Thyroid gland (tissue), 4 donors: Measurements from ENCODE around the gene ZNF789. TPM values are rescaled to one million over a fixed set of nuclear protein-coding genes. Genes with fewer than 3 reads are reported as not detected.
A peak's percentile ranks its signal among the peaks of the same experiment; 100 is the strongest.
"Not testable (repeated sequence)": the region's sequence is repeated elsewhere in the genome, so short reads cannot be mapped to it uniquely, and the experiment has no call there.

Source experiments
- DNase-seq, 2 donors: peaks; one replicate each; pipeline ENCODE4 v3.0.0-alpha.2; 2019
- H3K27ac ChIP-seq, 3 donors: fragments of 200-600 bp; sonication (generic); 1 replicate in 2 of 3; 2 replicates in 1 of 3; pipeline ENCODE4 v1.5.1; 2016 to 2019; ENCODE audit warnings: mild to moderate bottlenecking in 1 of 3, moderate library complexity in 1 of 3
- H3K27me3 ChIP-seq: fragments of 200-600 bp; sonication (generic); one replicate; pipeline ENCODE4 v1.5.1; 2019
- H3K36me3 ChIP-seq, 2 donors: fragments of 200-600 bp; sonication (generic); one replicate each; pipeline ENCODE4 v1.5.1; 2016 to 2019
- H3K4me1 ChIP-seq, 2 donors: fragments of 200-600 bp; sonication (generic); one replicate each; pipeline ENCODE4 v1.5.1; 2017 to 2019
- H3K4me3 ChIP-seq, 3 donors: fragments of 200-600 bp; sonication (generic); replicated peaks in 1 of 3; 1 replicate in 2 of 3; 2 replicates in 1 of 3; pipeline ENCODE4 v1.5.1; 2016; ENCODE audit warnings: mild to moderate bottlenecking in 1 of 3
- H3K9me3 ChIP-seq: fragments of 200-600 bp; sonication (generic); one replicate; pipeline ENCODE4 v1.5.1; 2017
- CTCF ChIP-seq, 6 experiments: fragments of 200-600 bp in 3 of 6; fragments of 450-650 bp in 3 of 6; sonication (generic) in 3 of 6; IDR thresholded peaks; one replicate each; pipeline ENCODE4 v1.5.1; 2016 to 2019; ENCODE audit warnings: antibody characterized with exemption in 6 of 6, mild to moderate bottlenecking in 2 of 6, inconsistent platforms in 1 of 6, moderate library complexity in 1 of 6
- POLR2A ChIP-seq, 2 donors: fragments of 450-650 bp; IDR thresholded peaks; one replicate each; pipeline ENCODE4 v1.6.1; 2017; ENCODE audit warnings: antibody characterized with exemption in 2 of 2, mild to moderate bottlenecking in 2 of 2, moderate library complexity in 1 of 2
- WGBS, 2 donors: methylation state at CpG; one replicate each; pipeline ENCODE4 v1.1.5; 2017; 5-methylcytosine and 5-hydroxymethylcytosine counted together
- intact Hi-C: fragments of 100-400 bp; cut with DNase I; formaldehyde crosslinking; loops from one replicate; pipeline ENCODE4 v1.15.1; 2023
- total RNA-seq, 4 donors: library from RNA; depleted of rRNA; stranded (reverse); fragments of >200 nt; gene quantifications; one replicate each; pipeline ENCODE4 v1.2.3, GENCODE V29; 2016

Gene ZNF789
- total RNA-seq, 4 donors from 2014 or later = 9.8 to 14.5 (median 11.4) TPM

- peaks cover 13 to 19% of the 10 kb centered on the region in 2 donors for H3K36me3 ChIP-seq
- intact Hi-C loops = no loop called here
- peak overlapping the region; percentile 44 to 92 (median 84) for H3K4me3 ChIP-seq
- 52% methylated on average over 16 of the region's 16 CpGs for WGBS, 2 donors
- H3K4me1 ChIP-seq = peaks cover 20 to 26% of the 10 kb centered on the region in 2 donors
- H3K9me3 ChIP-seq = no peaks in the 10 kb centered on the region
- DNase-seq = no peak
- H3K27me3 ChIP-seq = no peaks in the 10 kb centered on the region
- peak overlapping the region in 2 of 3 donors; percentile 89 for H3K27ac ChIP-seq
- TF ChIP-seq CTCF (IDR thresholded peaks at IDR 0.05) (no peak), POLR2A (IDR thresholded peaks at IDR 0.05) (no peak)
Observed at GRCh38 chr7:99500637-99501009, 27.9 kb downstream of the ZNF789 start.

- DNase-seq, H3K4me3 ChIP-seq, intact Hi-C loops, H3K27me3 ChIP-seq, H3K9me3 ChIP-seq, H3K27ac ChIP-seq: not testable (repeated sequence)
- Histone ChIP-seq H3K4me1 (peaks cover 25 to 33% of the 10 kb centered on the region in 2 donors), H3K36me3 (peaks cover 11 to 16% of the 10 kb centered on the region in 2 donors)
- 93 to 95% methylated on average over 12 of the region's 12 CpGs for WGBS, 2 donors
Observed at GRCh38 chr7:99501236-99501635, 28.5 kb downstream of the ZNF789 start.

GRCh38 chr7:99504281-99504602 is 31.6 kb downstream of the ZNF789 start:
- H3K27me3 ChIP-seq = no peaks in the 10 kb centered on the region
- H3K9me3 ChIP-seq = no peaks in the 10 kb centered on the region
- H3K4me1 ChIP-seq = peaks cover 22 to 23% of the 10 kb centered on the region in 2 donors
- DNase-seq = no peak
- TF ChIP-seq POLR2A (IDR thresholded peaks at IDR 0.05) = no peak
- no peak for TF ChIP-seq CTCF (IDR thresholded peaks at IDR 0.05)
- intact Hi-C loops = no loop called here
- no peaks in the 10 kb centered on the region for H3K36me3 ChIP-seq
- WGBS, 2 donors = 14% methylated on average over 12 of the region's 19 CpGs; no CpG with 5 or more reads in 1 of the 2 donors
- H3K4me3 ChIP-seq = peak overlapping the region; percentile 52 to 83 (median 55)
- H3K27ac ChIP-seq = peak overlapping the region; percentile 73 to 91 (median 87)

GRCh38 chr7:99504603-99505323 is 32.1 kb downstream of the ZNF789 start, which contains the start of gene ZKSCAN5:
Gene ZKSCAN5, plus strand, starts transcription at chr7:99504662. Its CDS starts 1,383 bp downstream, at chr7:99506045.
- no peaks in the 10 kb centered on the region for H3K36me3 ChIP-seq
- 0 to 1% methylated on average over 29 to 44 of the region's 53 CpGs for WGBS, 2 donors
- intact Hi-C loops = no loop called here
- H3K27me3 ChIP-seq = no peaks in the 10 kb centered on the region
- TF ChIP-seq CTCF (IDR thresholded peaks at IDR 0.05) = no peak
- TF ChIP-seq POLR2A (IDR thresholded peaks at IDR 0.05) = peak in 1 of 2 donors; percentile 18
- H3K4me3 ChIP-seq = peak within 1 kb of the TSS; percentile 52 to 83 (median 55)
- peak within 1 kb of the TSS; percentile 73 to 91 (median 87) for H3K27ac ChIP-seq
- H3K9me3 ChIP-seq = no peaks in the 10 kb centered on the region
- peak; percentile 99 for DNase-seq
- peaks cover 22 to 23% of the 10 kb centered on the region in 2 donors for H3K4me1 ChIP-seq

GRCh38 chr7:99505324-99505662 is 32.6 kb downstream of the ZNF789 start:
- H3K27me3 ChIP-seq = no peaks in the 10 kb centered on the region
- no peak for TF ChIP-seq POLR2A (IDR thresholded peaks at IDR 0.05)
- no peak for TF ChIP-seq CTCF (IDR thresholded peaks at IDR 0.05)
- DNase-seq = no peak
- H3K4me3 ChIP-seq = peak overlapping the region; percentile 52 to 83 (median 55)
- H3K4me1 ChIP-seq = peaks cover 22 to 23% of the 10 kb centered on the region in 2 donors
- H3K27ac ChIP-seq = peak overlapping the region; percentile 73 to 91 (median 87)
- intact Hi-C loops = no loop called here
- no peaks in the 10 kb centered on the region for H3K36me3 ChIP-seq
- no peaks in the 10 kb centered on the region for H3K9me3 ChIP-seq
- 2 to 4% methylated on average over 6 to 11 of the region's 11 CpGs for WGBS, 2 donors
